G401.6 (cell line): Measurements from ENCODE around the gene COL4A3.
A peak's percentile ranks its signal among the peaks of the same experiment; 100 is the strongest.

Experiments
- FAIRE-seq: peaks from 2 replicates; lab custom pipeline; 2012; peaks lifted over from hg19 to GRCh38; lab: Jason Lieb, UNC

The COL4A3 gene

GRCh38 chr2:227296671-227297405 lies 132.4 kb downstream of the COL4A3 start:
- no peak for FAIRE-seq

- no peak for FAIRE-seq
Observed at GRCh38 chr2:227301523-227301922, 137.1 kb downstream of the COL4A3 start.

GRCh38 chr2:227308784-227309183 lies 144.4 kb downstream of the COL4A3 start:
- peak; percentile 99 for FAIRE-seq

GRCh38 chr2:227310756-227311110 lies 146.3 kb downstream of the COL4A3 start:
- peak; percentile 100 for FAIRE-seq

GRCh38 chr2:227311861-227312506 lies 147.6 kb downstream of the COL4A3 start:
- FAIRE-seq: no peak

- FAIRE-seq: peak; percentile 99
Observed at GRCh38 chr2:227312579-227312978, 148.2 kb downstream of the COL4A3 start.

- no peak for FAIRE-seq
Observed at GRCh38 chr2:227313310-227313709, 148.9 kb downstream of the COL4A3 start.

GRCh38 chr2:227317834-227318233 lies 153.4 kb downstream of the COL4A3 start:
- FAIRE-seq: no peak

GRCh38 chr2:227320305-227321094 lies 156.1 kb downstream of the COL4A3 start:
- FAIRE-seq: no peak

GRCh38 chr2:227322530-227323205 lies 158.2 kb downstream of the COL4A3 start:
- FAIRE-seq: no peak

- no peak for FAIRE-seq
Observed at GRCh38 chr2:227323818-227324217, 159.4 kb downstream of the COL4A3 start.

- no peak for FAIRE-seq
Observed at GRCh38 chr2:227324642-227324994, 160.2 kb downstream of the COL4A3 start.

- peak; percentile 95 for FAIRE-seq
Observed at GRCh38 chr2:227324995-227325838, 160.8 kb downstream of the COL4A3 start, which contains the start of gene MFF. MFF (plus strand) TSS chr2:227325251; CDS start chr2:227330666, 5,415 bp downstream.

GRCh38 chr2:227325839-227326195 lies 161.4 kb downstream of the COL4A3 start:
- FAIRE-seq: no peak

- FAIRE-seq: peak; percentile 91
Observed at GRCh38 chr2:227326783-227327182, 162.4 kb downstream of the COL4A3 start.

- FAIRE-seq: no peak
Observed at GRCh38 chr2:227335713-227336112, 171.3 kb downstream of the COL4A3 start.

- FAIRE-seq: no peak
Observed at GRCh38 chr2:227337442-227337841, 173.0 kb downstream of the COL4A3 start.

GRCh38 chr2:227339098-227339599 lies 174.7 kb downstream of the COL4A3 start:
- no peak for FAIRE-seq

- no peak for FAIRE-seq
Observed at GRCh38 chr2:227340106-227340505, 175.7 kb downstream of the COL4A3 start.

GRCh38 chr2:227341553-227341952 lies 177.1 kb downstream of the COL4A3 start:
- no peak for FAIRE-seq

GRCh38 chr2:227344231-227344630 lies 179.8 kb downstream of the COL4A3 start:
- peak; percentile 47 for FAIRE-seq
